Measurements from ENCODE around the gene LDB2.

DNA sequence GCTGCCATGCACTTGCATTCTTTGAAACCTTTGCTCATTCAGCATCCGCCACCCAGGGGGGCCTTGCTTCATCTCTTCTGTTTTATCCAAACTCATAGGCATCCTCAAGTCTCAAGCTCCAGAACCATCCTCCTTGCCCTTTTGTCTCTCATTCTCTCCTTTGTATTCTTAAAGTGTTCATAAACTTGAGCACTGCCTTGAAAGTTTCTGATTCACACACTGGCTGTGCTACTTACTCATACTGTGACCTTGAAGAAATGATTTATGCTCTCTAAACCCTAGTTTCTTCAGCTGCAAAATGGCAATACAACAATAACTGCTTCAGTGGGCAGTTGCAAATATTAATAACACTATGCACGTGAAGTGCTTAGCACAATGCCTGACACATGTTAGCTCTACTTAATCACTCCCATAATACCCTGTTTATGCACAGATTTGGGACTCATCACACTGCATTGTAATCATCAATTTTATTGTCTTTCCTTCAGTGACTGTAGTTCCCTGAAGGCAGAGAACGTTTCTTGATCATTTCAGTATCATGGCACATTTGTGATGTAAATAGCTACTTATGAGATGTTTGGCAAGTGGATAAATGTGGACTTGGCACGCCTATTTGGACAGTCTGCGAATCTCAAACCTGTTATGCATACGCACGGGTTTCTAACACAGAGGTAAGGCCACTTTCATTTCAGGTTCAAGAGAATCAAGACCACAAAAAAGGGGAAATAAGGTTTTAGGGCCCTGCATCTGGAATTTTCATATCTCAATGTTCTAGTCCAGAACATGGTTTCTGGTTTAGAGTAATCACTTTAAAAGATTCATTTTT lies 291.0 kb downstream of the LDB2 start:
- TF ChIP-seq, protein P1, sequence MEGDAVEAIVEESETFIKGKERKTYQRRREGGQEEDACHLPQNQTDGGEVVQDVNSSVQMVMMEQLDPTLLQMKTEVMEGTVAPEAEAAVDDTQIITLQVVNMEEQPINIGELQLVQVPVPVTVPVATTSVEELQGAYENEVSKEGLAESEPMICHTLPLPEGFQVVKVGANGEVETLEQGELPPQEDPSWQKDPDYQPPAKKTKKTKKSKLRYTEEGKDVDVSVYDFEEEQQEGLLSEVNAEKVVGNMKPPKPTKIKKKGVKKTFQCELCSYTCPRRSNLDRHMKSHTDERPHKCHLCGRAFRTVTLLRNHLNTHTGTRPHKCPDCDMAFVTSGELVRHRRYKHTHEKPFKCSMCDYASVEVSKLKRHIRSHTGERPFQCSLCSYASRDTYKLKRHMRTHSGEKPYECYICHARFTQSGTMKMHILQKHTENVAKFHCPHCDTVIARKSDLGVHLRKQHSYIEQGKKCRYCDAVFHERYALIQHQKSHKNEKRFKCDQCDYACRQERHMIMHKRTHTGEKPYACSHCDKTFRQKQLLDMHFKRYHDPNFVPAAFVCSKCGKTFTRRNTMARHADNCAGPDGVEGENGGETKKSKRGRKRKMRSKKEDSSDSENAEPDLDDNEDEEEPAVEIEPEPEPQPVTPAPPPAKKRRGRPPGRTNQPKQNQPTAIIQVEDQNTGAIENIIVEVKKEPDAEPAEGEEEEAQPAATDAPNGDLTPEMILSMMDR (IDR thresholded peaks at IDR 0.05) = no peak
- TF ChIP-seq POLR2AphosphoS5 (IDR thresholded peaks at IDR 0.05) = no peak

Data from breast epithelium (tissue), 3 donors.